Neural progenitor cell (in vitro differentiated cells): ENCODE measurements around the gene TMEM236. TPM values are rescaled to one million over a fixed set of nuclear protein-coding genes. Genes with fewer than 3 reads are reported as not detected.

Source experiments
- DNase-seq: peaks from one replicate; pipeline ENCODE4 v3.0.0-alpha.2; 2016; ENCODE audit warnings: low spot score
- H2AFZ ChIP-seq: fragments of 200-600 bp; sonication (generic); replicated peaks from 2 replicates; pipeline ENCODE4 v1.6.1; 2016; ENCODE audit warnings: antibody characterized with exemption
- H3F3A ChIP-seq: fragments of 200-600 bp; sonication (generic); 2 replicates; pipeline ENCODE4 v1.6.1; 2016; ENCODE audit warnings: antibody characterized with exemption, low read depth
- H3K27ac ChIP-seq: fragments of 200-600 bp; sonication (generic); 2 replicates; pipeline ENCODE4 v1.5.1; 2016; ENCODE audit warnings: mild to moderate bottlenecking
- H3K27me3 ChIP-seq: fragments of 200-600 bp; sonication (generic); 2 replicates; pipeline ENCODE4 v1.6.1; 2016; ENCODE audit warnings: mild to moderate bottlenecking, moderate library complexity
- H3K36me3 ChIP-seq: fragments of 200-600 bp; sonication (generic); 2 replicates; pipeline ENCODE4 v1.5.1; 2016
- H3K4me1 ChIP-seq: fragments of 200-600 bp; sonication (generic); 2 replicates; pipeline ENCODE4 v1.6.1; 2016; ENCODE audit warnings: mixed run types
- H3K4me2 ChIP-seq: fragments of 200-600 bp; sonication (generic); 2 replicates; pipeline ENCODE4 v1.6.1; 2016
- H3K4me3 ChIP-seq: fragments of 200-600 bp; sonication (generic); 2 replicates; pipeline ENCODE4 v1.5.1; 2016
- H3K79me2 ChIP-seq: fragments of 200-600 bp; sonication (generic); 2 replicates; pipeline ENCODE4 v1.6.1; 2016; ENCODE audit warnings: low read depth
- H3K9ac ChIP-seq: fragments of 200-600 bp; sonication (generic); 2 replicates; pipeline ENCODE4 v1.6.1; 2016
- H3K9me3 ChIP-seq: fragments of 200-600 bp; sonication (generic); 2 replicates; pipeline ENCODE4 v1.5.1; 2016; ENCODE audit warnings: low read depth
- H4K20me1 ChIP-seq: fragments of 200-600 bp; sonication (generic); 2 replicates; pipeline ENCODE4 v1.6.1; 2016; ENCODE audit warnings: low read depth
- H3K27ac Mint-ChIP-seq: 3 replicates; pipeline ENCODE4 v1.8.0; 2021; ENCODE audit warnings: mixed read lengths
- H3K27me3 Mint-ChIP-seq: 2 replicates; pipeline ENCODE4 v1.8.0; 2022; ENCODE audit warnings: low read depth, mild to moderate bottlenecking, inconsistent platforms, moderate library complexity, mixed read lengths; ENCODE audit not compliant: insufficient read depth
- H3K36me3 Mint-ChIP-seq: 3 replicates; pipeline ENCODE4 v1.8.0; 2021; ENCODE audit warnings: mixed read lengths
- H3K4me1 Mint-ChIP-seq: 3 replicates; pipeline ENCODE4 v1.8.0; 2021; ENCODE audit warnings: mixed read lengths
- H3K4me3 Mint-ChIP-seq: 3 replicates; pipeline ENCODE4 v1.8.0; 2021; ENCODE audit warnings: mild to moderate bottlenecking, moderate library complexity, mixed read lengths
- H3K9me3 Mint-ChIP-seq: 3 replicates; pipeline ENCODE4 v1.8.0; 2020; ENCODE audit warnings: mixed read lengths
- EZH2 ChIP-seq: fragments of 200-600 bp; sonication (generic); IDR thresholded peaks from 2 replicates; pipeline ENCODE4 v1.6.1; 2017; ENCODE audit warnings: antibody characterized with exemption, mild to moderate bottlenecking, moderate library complexity
- EZH2phosphoT487 ChIP-seq: fragments of 200-600 bp; sonication (generic); IDR thresholded peaks from 2 replicates; pipeline ENCODE4 v1.6.1; 2017; ENCODE audit warnings: antibody characterized with exemption
- total RNA-seq: library from RNA; depleted of rRNA; stranded (reverse); fragments of >200 nt; gene quantifications from 2 replicates; pipeline ENCODE4 v1.2.3, GENCODE V29; 2015; ENCODE audit warnings: low replicate concordance
- TF ChIP-seq, protein P1 (sequence below): fragments of 200-600 bp; sonication (generic); IDR thresholded peaks from 2 replicates; pipeline ENCODE4 v1.5.1; 2017; ENCODE audit warnings: antibody characterized with exemption, mild to moderate bottlenecking

TMEM236 gene
- total RNA-seq, 1 donor from 2014 or later, result not detected

- Mint-ChIP-seq H3K4me1 (no peaks in the 10 kb centered on the region), H3K27ac (no peak overlapping the region), H3K9me3 (no peaks in the 10 kb centered on the region), H3K4me3 (no peak overlapping the region), H3K27me3 (peaks cover 2% of the 10 kb centered on the region), H3K36me3 (no peaks in the 10 kb centered on the region)
- no peaks in the 10 kb centered on the region for H3K36me3 ChIP-seq
- H3K4me1 ChIP-seq, result no peaks in the 10 kb centered on the region
- H3K79me2 ChIP-seq, result no peaks in the 10 kb centered on the region
- no peak overlapping the region for H3K4me3 ChIP-seq
- H3K27me3 ChIP-seq, result peaks cover 5% of the 10 kb centered on the region
- H3K9ac ChIP-seq, result no peak overlapping the region
- H2AFZ ChIP-seq, result no peak overlapping the region
- TF ChIP-seq, protein P1, sequence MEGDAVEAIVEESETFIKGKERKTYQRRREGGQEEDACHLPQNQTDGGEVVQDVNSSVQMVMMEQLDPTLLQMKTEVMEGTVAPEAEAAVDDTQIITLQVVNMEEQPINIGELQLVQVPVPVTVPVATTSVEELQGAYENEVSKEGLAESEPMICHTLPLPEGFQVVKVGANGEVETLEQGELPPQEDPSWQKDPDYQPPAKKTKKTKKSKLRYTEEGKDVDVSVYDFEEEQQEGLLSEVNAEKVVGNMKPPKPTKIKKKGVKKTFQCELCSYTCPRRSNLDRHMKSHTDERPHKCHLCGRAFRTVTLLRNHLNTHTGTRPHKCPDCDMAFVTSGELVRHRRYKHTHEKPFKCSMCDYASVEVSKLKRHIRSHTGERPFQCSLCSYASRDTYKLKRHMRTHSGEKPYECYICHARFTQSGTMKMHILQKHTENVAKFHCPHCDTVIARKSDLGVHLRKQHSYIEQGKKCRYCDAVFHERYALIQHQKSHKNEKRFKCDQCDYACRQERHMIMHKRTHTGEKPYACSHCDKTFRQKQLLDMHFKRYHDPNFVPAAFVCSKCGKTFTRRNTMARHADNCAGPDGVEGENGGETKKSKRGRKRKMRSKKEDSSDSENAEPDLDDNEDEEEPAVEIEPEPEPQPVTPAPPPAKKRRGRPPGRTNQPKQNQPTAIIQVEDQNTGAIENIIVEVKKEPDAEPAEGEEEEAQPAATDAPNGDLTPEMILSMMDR, result no peak
- TF ChIP-seq EZH2 (no peak), EZH2phosphoT487 (no peak)
- H3K27ac ChIP-seq, result no peak overlapping the region
- H4K20me1 ChIP-seq, result no peaks in the 10 kb centered on the region
- DNase-seq, result no peak
- H3K9me3 ChIP-seq, result no peaks in the 10 kb centered on the region
- H3K4me2 ChIP-seq, result no peak overlapping the region
- H3F3A ChIP-seq, result no peaks in the 10 kb centered on the region
These were observed 14.7 kb downstream of the TMEM236 start for GRCh38 chr10:17766731-17767130.

DNA sequence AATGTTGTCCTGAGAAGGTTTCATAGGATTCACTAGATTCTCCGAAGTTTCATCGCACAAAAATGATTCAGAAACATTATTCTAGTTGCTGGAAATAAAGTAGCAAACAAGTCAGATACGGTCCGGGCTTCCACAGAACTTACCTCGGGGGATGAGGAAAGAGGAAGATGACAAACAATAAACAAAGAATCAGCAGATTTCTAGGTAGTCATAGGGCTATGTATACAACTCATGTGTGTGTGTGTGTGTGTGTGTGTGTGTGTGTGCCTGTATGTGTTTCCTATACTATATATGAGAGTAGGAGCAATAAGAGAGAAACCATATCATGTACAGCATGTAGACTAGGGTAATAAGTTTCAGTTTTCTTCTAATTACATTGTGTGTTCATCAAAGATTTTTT lies 16.5 kb downstream of the TMEM236 start:
- Histone ChIP-seq H3K79me2 (no peaks in the 10 kb centered on the region), H3K9me3 (no peaks in the 10 kb centered on the region), H3K4me1 (no peaks in the 10 kb centered on the region), H2AFZ (no peak overlapping the region), H3K36me3 (no peaks in the 10 kb centered on the region), H3K27ac (no peak overlapping the region), H4K20me1 (no peaks in the 10 kb centered on the region), H3F3A (no peaks in the 10 kb centered on the region), H3K9ac (no peak overlapping the region), H3K4me3 (no peak overlapping the region), H3K4me2 (no peak overlapping the region), H3K27me3 (peaks cover 3% of the 10 kb centered on the region)
- Mint-ChIP-seq H3K27me3 (peaks cover 2% of the 10 kb centered on the region), H3K27ac (no peak overlapping the region), H3K4me3 (no peak overlapping the region), H3K4me1 (no peaks in the 10 kb centered on the region), H3K9me3 (no peaks in the 10 kb centered on the region), H3K36me3 (no peaks in the 10 kb centered on the region)
- TF ChIP-seq, protein P1, result no peak
- no peak for TF ChIP-seq EZH2
- no peak for TF ChIP-seq EZH2phosphoT487
- no peak for DNase-seq

DNA sequence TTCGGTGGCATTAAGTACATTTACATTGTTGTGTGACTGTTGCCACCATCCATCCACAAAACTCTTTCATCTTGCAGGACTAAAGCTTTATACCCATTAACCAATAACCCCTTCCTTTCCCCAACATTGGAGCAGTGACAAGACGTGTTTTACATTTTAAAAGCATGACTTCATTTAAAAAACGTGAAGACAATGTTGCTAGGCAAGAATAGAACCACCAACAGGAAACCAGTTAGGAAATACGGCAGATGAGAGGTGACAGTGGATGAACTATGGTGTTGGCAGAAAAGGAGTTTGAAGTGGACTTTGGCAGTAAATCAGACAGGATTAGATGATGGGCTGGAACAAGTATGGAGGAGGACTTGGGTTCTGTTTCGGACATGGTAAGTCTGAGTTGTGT lies 17.0 kb downstream of the TMEM236 start:
- Histone ChIP-seq H3K79me2 (no peaks in the 10 kb centered on the region), H3K27me3 (no peaks in the 10 kb centered on the region), H3K9me3 (no peaks in the 10 kb centered on the region), H2AFZ (no peak overlapping the region), H3K4me3 (no peak overlapping the region), H3K4me1 (no peaks in the 10 kb centered on the region), H4K20me1 (no peaks in the 10 kb centered on the region), H3F3A (no peaks in the 10 kb centered on the region), H3K36me3 (no peaks in the 10 kb centered on the region), H3K4me2 (no peak overlapping the region), H3K27ac (no peak overlapping the region), H3K9ac (no peak overlapping the region)
- TF ChIP-seq, protein P1, result no peak
- TF ChIP-seq EZH2phosphoT487, result no peak
- Mint-ChIP-seq H3K27me3 (peaks cover 2% of the 10 kb centered on the region), H3K9me3 (no peaks in the 10 kb centered on the region), H3K4me1 (no peaks in the 10 kb centered on the region), H3K27ac (no peak overlapping the region), H3K36me3 (no peaks in the 10 kb centered on the region), H3K4me3 (no peak overlapping the region)
- DNase-seq, result no peak

DNA sequence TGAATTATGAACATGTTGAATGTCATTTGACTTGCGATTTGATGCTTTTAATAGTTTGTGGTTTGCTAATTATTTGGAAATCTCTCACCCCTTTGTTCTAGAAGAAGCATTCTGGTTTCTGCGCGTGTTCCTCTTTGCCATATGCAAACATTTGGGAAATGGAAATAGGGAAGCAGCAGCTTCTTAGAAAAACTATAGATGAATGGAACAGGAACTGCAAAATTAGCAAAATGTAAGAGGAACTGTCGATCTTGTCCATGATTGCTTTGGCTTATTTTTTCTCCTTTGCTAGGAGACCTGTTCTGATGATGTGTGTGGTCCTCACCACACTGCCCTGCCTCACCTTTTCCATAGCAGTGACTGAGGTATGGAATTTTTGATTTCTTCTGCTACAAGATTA lies 19.0 kb downstream of the TMEM236 start:
- H3K36me3 ChIP-seq, result no peaks in the 10 kb centered on the region
- Mint-ChIP-seq H3K27ac (no peak overlapping the region), H3K4me1 (no peaks in the 10 kb centered on the region), H3K27me3 (no peaks in the 10 kb centered on the region), H3K9me3 (no peaks in the 10 kb centered on the region), H3K36me3 (no peaks in the 10 kb centered on the region), H3K4me3 (no peak overlapping the region)
- no peaks in the 10 kb centered on the region for H3K79me2 ChIP-seq
- no peak overlapping the region for H3K4me2 ChIP-seq
- H3K27me3 ChIP-seq, result no peaks in the 10 kb centered on the region
- H3K4me3 ChIP-seq, result no peak overlapping the region
- no peak overlapping the region for H3K9ac ChIP-seq
- H3F3A ChIP-seq, result no peaks in the 10 kb centered on the region
- no peak for DNase-seq
- TF ChIP-seq EZH2phosphoT487 (no peak), EZH2 (no peak)
- TF ChIP-seq, protein P1, result no peak
- no peak overlapping the region for H3K27ac ChIP-seq
- no peaks in the 10 kb centered on the region for H3K9me3 ChIP-seq
- no peaks in the 10 kb centered on the region for H4K20me1 ChIP-seq
- no peak overlapping the region for H2AFZ ChIP-seq
- no peaks in the 10 kb centered on the region for H3K4me1 ChIP-seq
